Spleen (tissue), 11 donors: ENCODE data around the gene DNAAF1. TPM values are rescaled to one million over a fixed set of nuclear protein-coding genes. Genes with fewer than 3 reads are reported as not detected.

Experiments used
- DNase-seq: peaks from one replicate; pipeline ENCODE4 v3.0.0-alpha.2; 2020
- H3K27ac ChIP-seq, 8 donors: fragments of 200-600 bp; sonication (generic) in 7 of 8; 1 replicate in 4 of 8; 2 replicates in 4 of 8; pipeline versions ENCODE4 v1.5.0 to v1.8.0; 2016 to 2021; ENCODE audit warnings: inconsistent platforms in 4 of 8, mild to moderate bottlenecking in 4 of 8, moderate library complexity in 1 of 8
- H3K27me3 ChIP-seq, 7 donors: fragments of 200-600 bp; sonication (generic) in 6 of 7; replicated peaks in 1 of 7; 1 replicate in 4 of 7; 2 replicates in 3 of 7; pipeline versions ENCODE4 v1.5.0 to v1.8.0; 2016 to 2021; ENCODE audit warnings: inconsistent platforms in 3 of 7, mild to moderate bottlenecking in 1 of 7
- H3K36me3 ChIP-seq, 6 donors: fragments of 200-600 bp; sonication (generic) in 5 of 6; 1 replicate in 4 of 6; 2 replicates in 2 of 6; pipeline versions ENCODE4 v1.5.0 to v1.8.0; 2016 to 2021; ENCODE audit warnings: inconsistent platforms in 2 of 6
- H3K4me1 ChIP-seq, 6 donors: fragments of 200-600 bp; sonication (generic) in 5 of 6; 1 replicate in 3 of 6; 2 replicates in 3 of 6; pipeline versions ENCODE4 v1.5.0 to v1.8.0; 2016 to 2021; ENCODE audit warnings: inconsistent platforms in 3 of 6
- H3K4me3 ChIP-seq, 8 donors: fragments of 200-600 bp; sonication (generic) in 7 of 8; 1 replicate in 4 of 8; 2 replicates in 4 of 8; pipeline versions ENCODE4 v1.5.0 to v1.8.0; 2016 to 2021; ENCODE audit warnings: inconsistent platforms in 4 of 8, mild to moderate bottlenecking in 4 of 8, moderate library complexity in 2 of 8
- H3K9me3 ChIP-seq, 8 donors: fragments of 200-600 bp; sonication (generic) in 7 of 8; 1 replicate in 4 of 8; 2 replicates in 4 of 8; pipeline versions ENCODE4 v1.5.0 to v1.8.0; 2016 to 2021; ENCODE audit warnings: inconsistent platforms in 4 of 8
- CTCF ChIP-seq, 11 experiments: fragments of 200-600 bp in 7 of 11; fragments of 450-650 bp in 4 of 11; sonication (generic) in 4 of 11; IDR thresholded peaks in 8 of 11; conservative IDR thresholded peaks in 3 of 11; 1 replicate in 7 of 11; 2 replicates in 4 of 11; pipeline versions ENCODE4 v1.4.0 to v1.8.0; 2016 to 2021; ENCODE audit warnings: antibody characterized with exemption in 11 of 11, inconsistent platforms in 4 of 11, mild to moderate bottlenecking in 1 of 11
- POLR2A ChIP-seq, 3 donors: fragments of 450-650 bp; IDR thresholded peaks; one replicate each; pipeline ENCODE4 v1.5.1; 2017; ENCODE audit warnings: antibody characterized with exemption in 3 of 3, mild to moderate bottlenecking in 1 of 3
- POLR2AphosphoS5 ChIP-seq, 3 donors: sonication (generic); formaldehyde crosslinking; IDR thresholded peaks; one replicate each; pipeline ENCODE4 v1.5.1; 2017; ENCODE audit warnings: antibody characterized with exemption in 3 of 3
- WGBS, 5 donors: extraction: QIAGEN DNeasy Blood & Tissue Kit in 3 of 5; methylation state at CpG; one replicate each; pipeline versions ENCODE4 v1.1.5 to v1.1.7; 2013 to 2018; 5-methylcytosine and 5-hydroxymethylcytosine counted together
- intact Hi-C: fragments of 100-400 bp; cut with DNase I; formaldehyde crosslinking; loops from one replicate; pipeline ENCODE4 v1.15.0; 2023; ENCODE audit warnings: low total_unique reads
- polyA plus RNA-seq, 3 donors: library from polyadenylated mRNA; stranded (reverse); fragments of 200-250 nt; gene quantifications; one replicate each; pipeline ENCODE4 v1.2.1, GENCODE V29; 2013
- total RNA-seq, 7 donors: library from RNA; depleted of rRNA in 3 of 7; stranded (reverse); fragments of >200 nt in 3 of 7; fragmentation: NEBNext Ultra II Directional in 4 of 7; extraction: Animal tissue kit (Norgen Biotek cat#: 25700) in 4 of 7; gene quantifications; one replicate each; pipeline versions ENCODE4 v1.1.0 to v1.2.1, GENCODE V29; 2016 to 2021
- donor health status: healthy with polysubstance abuse.
- donor health status: DM: no; HTN: no; CAD: no; lungs with moderate emphysema.
- donor health status: DM: no; HTN: no; CAD: no.
- donor health status: Bipolar disorder and iron deficiency.
- donor health status: healthy.
- donor health status: DM: no; HTN: no; CAD: no.
- donor health status: DM: yes; HTN: yes; CAD: no.

The DNAAF1 gene
- total and polyA plus RNA-seq, 10 donors = 0.20 to 4.3 (median 1.3) TPM; not detected in 1

- no peak for TF ChIP-seq POLR2AphosphoS5 (IDR thresholded peaks at IDR 0.05)
- no peak for TF ChIP-seq POLR2A (IDR thresholded peaks at IDR 0.05)
- no peak for TF ChIP-seq CTCF (IDR thresholded peaks at IDR 0.05 in 8 of 11, conservative IDR thresholded peaks at IDR 0.05 in 3 of 11)
- Histone ChIP-seq H3K36me3 (no peaks in the 10 kb centered on the region), H3K4me1 (peaks cover 0 to 24% (median 10%) of the 10 kb centered on the region in 6 donors), H3K9me3 (no peaks in the 10 kb centered on the region), H3K27ac (no peak within 1 kb of the TSS), H3K27me3 (peaks cover 0 to 16% (median 0%) of the 10 kb centered on the region in 7 donors), H3K4me3 (no peak within 1 kb of the TSS)
- intact Hi-C loops = no loop called here
- no peak for DNase-seq
- WGBS, 5 donors = 83 to 96% (median 92%) methylated on average over 16 to 47 of the region's 47 CpGs
Observed at GRCh38 chr16:84190731-84191388, 45.8 kb downstream of the DNAAF1 start, which contains the start of gene ADAD2. ADAD2 (plus strand) TSS chr16:84191157; CDS start chr16:84191231, 74 bp downstream.

GRCh38 chr16:84191466-84191865, 46.4 kb downstream of the DNAAF1 start:
- peaks cover 0 to 22% (median 0%) of the 10 kb centered on the region in 7 donors for H3K27me3 ChIP-seq
- no peak overlapping the region for H3K27ac ChIP-seq
- no peak overlapping the region for H3K4me3 ChIP-seq
- DNase-seq = no peak
- H3K9me3 ChIP-seq = no peaks in the 10 kb centered on the region
- intact Hi-C loops = no loop called here
- WGBS, 5 donors = 92 to 97% (median 94%) methylated on average over 7 to 16 of the region's 16 CpGs
- TF ChIP-seq POLR2A (IDR thresholded peaks at IDR 0.05) (no peak), POLR2AphosphoS5 (IDR thresholded peaks at IDR 0.05) (no peak), CTCF (IDR thresholded peaks at IDR 0.05 in 8 of 11, conservative IDR thresholded peaks at IDR 0.05 in 3 of 11) (no peak)
- peaks cover 0 to 18% (median 4%) of the 10 kb centered on the region in 6 donors for H3K4me1 ChIP-seq
- no peaks in the 10 kb centered on the region for H3K36me3 ChIP-seq

GRCh38 chr16:84193480-84193879, 48.4 kb downstream of the DNAAF1 start:
- intact Hi-C loops = no loop called here
- WGBS, 5 donors = 63 to 78% (median 66%) methylated on average over 7 of the region's 7 CpGs
- no peaks in the 10 kb centered on the region for H3K36me3 ChIP-seq

More at GRCh38 chr16:84193480-84193879, 48.4 kb downstream of the DNAAF1 start:
- Histone ChIP-seq H3K9me3 (no peaks in the 10 kb centered on the region), H3K4me1 (peaks cover 0 to 11% (median 0%) of the 10 kb centered on the region in 6 donors), H3K27ac (no peak overlapping the region), H3K27me3 (peaks cover 0 to 31% (median 0%) of the 10 kb centered on the region in 7 donors), H3K4me3 (no peak overlapping the region)
- TF ChIP-seq POLR2A (IDR thresholded peaks at IDR 0.05) (no peak), CTCF (IDR thresholded peaks at IDR 0.05 in 8 of 11, conservative IDR thresholded peaks at IDR 0.05 in 3 of 11) (no peak), POLR2AphosphoS5 (IDR thresholded peaks at IDR 0.05) (no peak)
- DNase-seq = no peak
